Sigmoid colon (tissue), 4 donors: ENCODE data around the gene S1PR4.

Source experiments
- EP300 ChIP-seq, 4 donors: sonication (generic); formaldehyde crosslinking; IDR thresholded peaks; one replicate each; pipeline ENCODE4 v1.6.1; 2017; ENCODE audit warnings: antibody characterized with exemption in 4 of 4
- POLR2A ChIP-seq, 2 donors: fragments of 450-650 bp; IDR thresholded peaks; one replicate each; pipeline ENCODE4 v1.6.1; 2016; ENCODE audit warnings: antibody characterized with exemption in 2 of 2, mild to moderate bottlenecking in 2 of 2, moderate library complexity in 2 of 2
- POLR2AphosphoS5 ChIP-seq, 4 donors: sonication (generic); formaldehyde crosslinking; IDR thresholded peaks; one replicate each; pipeline ENCODE4 v1.6.1; 2017; ENCODE audit warnings: antibody characterized with exemption in 4 of 4
- TF ChIP-seq, protein P1 (sequence below), 4 experiments: fragments of 450-650 bp in 3 of 4; fragments of 200-600 bp in 1 of 4; IDR thresholded peaks; one replicate each; pipeline ENCODE4 v1.5.1; 2016 to 2019; ENCODE audit warnings: antibody characterized with exemption in 4 of 4, mild to moderate bottlenecking in 3 of 4, moderate library complexity in 2 of 4

GRCh38 chr19:3207461-3208242, 29.1 kb downstream of the S1PR4 start:
- TF ChIP-seq EP300 (IDR thresholded peaks at IDR 0.05): no peak
- no peak for TF ChIP-seq POLR2AphosphoS5 (IDR thresholded peaks at IDR 0.05)
- TF ChIP-seq, protein P1, sequence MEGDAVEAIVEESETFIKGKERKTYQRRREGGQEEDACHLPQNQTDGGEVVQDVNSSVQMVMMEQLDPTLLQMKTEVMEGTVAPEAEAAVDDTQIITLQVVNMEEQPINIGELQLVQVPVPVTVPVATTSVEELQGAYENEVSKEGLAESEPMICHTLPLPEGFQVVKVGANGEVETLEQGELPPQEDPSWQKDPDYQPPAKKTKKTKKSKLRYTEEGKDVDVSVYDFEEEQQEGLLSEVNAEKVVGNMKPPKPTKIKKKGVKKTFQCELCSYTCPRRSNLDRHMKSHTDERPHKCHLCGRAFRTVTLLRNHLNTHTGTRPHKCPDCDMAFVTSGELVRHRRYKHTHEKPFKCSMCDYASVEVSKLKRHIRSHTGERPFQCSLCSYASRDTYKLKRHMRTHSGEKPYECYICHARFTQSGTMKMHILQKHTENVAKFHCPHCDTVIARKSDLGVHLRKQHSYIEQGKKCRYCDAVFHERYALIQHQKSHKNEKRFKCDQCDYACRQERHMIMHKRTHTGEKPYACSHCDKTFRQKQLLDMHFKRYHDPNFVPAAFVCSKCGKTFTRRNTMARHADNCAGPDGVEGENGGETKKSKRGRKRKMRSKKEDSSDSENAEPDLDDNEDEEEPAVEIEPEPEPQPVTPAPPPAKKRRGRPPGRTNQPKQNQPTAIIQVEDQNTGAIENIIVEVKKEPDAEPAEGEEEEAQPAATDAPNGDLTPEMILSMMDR (IDR thresholded peaks at IDR 0.05): no peak
- TF ChIP-seq POLR2A (IDR thresholded peaks at IDR 0.05): no peak
